HG03064 (cell line): ENCODE results near the gene EBF3.

Experiments used
- ATAC-seq: cut with Tn5 transposase; IDR thresholded peaks from one replicate; pipeline ENCODE4 v1.9.1; 2021; ENCODE audit warnings: low read depth; ENCODE audit not compliant: unreplicated experiment

The EBF3 gene

GRCh38 chr10:129812398-129812797 lies 151.7 kb downstream of the EBF3 start:
- no peak for ATAC-seq

GRCh38 chr10:129811208-129811607 lies 152.9 kb downstream of the EBF3 start:
- no peak for ATAC-seq

- no peak for ATAC-seq
Observed at GRCh38 chr10:129809841-129810240, 154.2 kb downstream of the EBF3 start.

- no peak for ATAC-seq
Observed at GRCh38 chr10:129809431-129809830, 154.6 kb downstream of the EBF3 start.

GRCh38 chr10:129808092-129808983 lies 155.7 kb downstream of the EBF3 start:
- no peak for ATAC-seq

GRCh38 chr10:129807211-129807610 lies 156.9 kb downstream of the EBF3 start:
- no peak for ATAC-seq

GRCh38 chr10:129800796-129801340 lies 163.2 kb downstream of the EBF3 start:
- ATAC-seq, result no peak

- ATAC-seq, result no peak
Observed at GRCh38 chr10:129799942-129800341, 164.1 kb downstream of the EBF3 start.

- ATAC-seq, result no peak
Observed at GRCh38 chr10:129796710-129797420, 167.2 kb downstream of the EBF3 start.

GRCh38 chr10:129793996-129794395 lies 170.1 kb downstream of the EBF3 start:
- no peak for ATAC-seq

- no peak for ATAC-seq
Observed at GRCh38 chr10:129793479-129793878, 170.6 kb downstream of the EBF3 start.

- ATAC-seq, result no peak
Observed at GRCh38 chr10:129792864-129793263, 171.2 kb downstream of the EBF3 start.

GRCh38 chr10:129792141-129792540 lies 171.9 kb downstream of the EBF3 start:
- ATAC-seq, result no peak

GRCh38 chr10:129790715-129791446 lies 173.2 kb downstream of the EBF3 start:
- no peak for ATAC-seq

- ATAC-seq, result no peak
Observed at GRCh38 chr10:129788215-129788614, 175.9 kb downstream of the EBF3 start.

GRCh38 chr10:129787557-129787956 lies 176.5 kb downstream of the EBF3 start:
- no peak for ATAC-seq

GRCh38 chr10:129786216-129786615 lies 177.9 kb downstream of the EBF3 start:
- no peak for ATAC-seq

- ATAC-seq, result no peak
Observed at GRCh38 chr10:129785536-129785981, 178.5 kb downstream of the EBF3 start.
